PC-9 (cell line): ENCODE measurements around the gene NECAB2.

Experiments used
- EZH2 ChIP-seq: fragments of 200-600 bp; sonication (generic); IDR thresholded peaks from 2 replicates; pipeline ENCODE4 v1.8.0; 2017; ENCODE audit warnings: antibody characterized with exemption, low read depth
- TF ChIP-seq, protein P1 (sequence below): fragments of 200-600 bp; sonication (generic); conservative IDR thresholded peaks from 2 replicates; pipeline ENCODE4 v1.6.1; 2017; ENCODE audit warnings: mixed run types, antibody characterized with exemption, mild to moderate bottlenecking, moderate library complexity

DNA sequence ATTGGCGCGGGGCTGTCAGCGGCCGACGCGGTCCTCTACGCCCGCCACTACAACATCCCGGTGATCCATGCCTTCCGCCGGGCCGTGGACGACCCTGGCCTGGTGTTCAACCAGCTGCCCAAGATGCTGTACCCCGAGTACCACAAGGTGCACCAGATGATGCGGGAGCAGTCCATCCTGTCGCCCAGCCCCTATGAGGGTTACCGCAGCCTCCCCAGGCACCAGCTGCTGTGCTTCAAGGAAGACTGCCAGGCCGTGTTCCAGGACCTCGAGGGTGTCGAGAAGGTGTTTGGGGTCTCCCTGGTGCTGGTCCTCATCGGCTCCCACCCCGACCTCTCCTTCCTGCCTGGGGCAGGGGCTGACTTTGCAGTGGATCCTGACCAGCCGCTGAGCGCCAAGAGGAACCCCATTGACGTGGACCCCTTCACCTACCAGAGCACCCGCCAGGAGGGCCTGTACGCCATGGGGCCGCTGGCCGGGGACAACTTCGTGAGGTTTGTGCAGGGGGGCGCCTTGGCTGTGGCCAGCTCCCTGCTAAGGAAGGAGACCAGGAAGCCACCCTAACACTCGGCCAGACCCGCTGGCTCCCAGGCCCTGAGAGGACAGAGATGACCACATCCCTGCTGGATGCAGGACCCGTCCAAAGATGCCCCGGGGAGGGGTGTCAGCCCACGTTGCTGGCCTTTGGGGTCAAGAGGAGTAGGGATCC is 2.4 kb upstream of the NECAB2 start:
- TF ChIP-seq, protein P1, sequence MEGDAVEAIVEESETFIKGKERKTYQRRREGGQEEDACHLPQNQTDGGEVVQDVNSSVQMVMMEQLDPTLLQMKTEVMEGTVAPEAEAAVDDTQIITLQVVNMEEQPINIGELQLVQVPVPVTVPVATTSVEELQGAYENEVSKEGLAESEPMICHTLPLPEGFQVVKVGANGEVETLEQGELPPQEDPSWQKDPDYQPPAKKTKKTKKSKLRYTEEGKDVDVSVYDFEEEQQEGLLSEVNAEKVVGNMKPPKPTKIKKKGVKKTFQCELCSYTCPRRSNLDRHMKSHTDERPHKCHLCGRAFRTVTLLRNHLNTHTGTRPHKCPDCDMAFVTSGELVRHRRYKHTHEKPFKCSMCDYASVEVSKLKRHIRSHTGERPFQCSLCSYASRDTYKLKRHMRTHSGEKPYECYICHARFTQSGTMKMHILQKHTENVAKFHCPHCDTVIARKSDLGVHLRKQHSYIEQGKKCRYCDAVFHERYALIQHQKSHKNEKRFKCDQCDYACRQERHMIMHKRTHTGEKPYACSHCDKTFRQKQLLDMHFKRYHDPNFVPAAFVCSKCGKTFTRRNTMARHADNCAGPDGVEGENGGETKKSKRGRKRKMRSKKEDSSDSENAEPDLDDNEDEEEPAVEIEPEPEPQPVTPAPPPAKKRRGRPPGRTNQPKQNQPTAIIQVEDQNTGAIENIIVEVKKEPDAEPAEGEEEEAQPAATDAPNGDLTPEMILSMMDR: no peak
- no peak for TF ChIP-seq EZH2
